Measurements from ENCODE around the gene CLASP1. TPM values are rescaled to one million over a fixed set of nuclear protein-coding genes. Genes with fewer than 3 reads are reported as not detected.

The CLASP1 gene
- total and polyA plus RNA-seq, 7 donors, result 2.4 to 117 (median 53.9) TPM

DNA sequence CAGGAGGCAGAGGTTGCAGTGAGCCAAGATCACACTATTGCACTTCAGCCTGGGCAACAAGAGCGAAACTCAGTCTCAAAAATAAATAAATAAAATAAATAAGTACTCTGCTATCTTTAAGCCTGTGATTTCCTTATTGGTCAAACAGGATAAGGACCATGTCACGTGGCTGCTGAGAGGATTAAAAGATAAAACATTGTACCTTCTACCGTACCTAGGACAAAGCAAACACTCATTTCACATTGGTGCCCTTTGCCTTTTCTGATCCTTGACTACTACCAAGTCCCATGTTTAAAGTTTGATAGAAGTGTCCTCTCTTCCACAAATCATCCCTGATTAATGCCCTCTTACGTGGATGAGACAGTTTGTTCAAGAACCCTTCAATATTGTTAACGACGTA, 244.0 kb downstream of the CLASP1 start:
- intact Hi-C loops (cut with DNase I), result loop anchor here (10.0 kb wide), 1 partner anchor 130 kb away; the partner anchor contains the start of gene RNU4ATAC
- Histone ChIP-seq H3K4me3 (no peak overlapping the region), H3K9me3 (no peaks in the 10 kb centered on the region), H3K27ac (no peak overlapping the region), H3K4me1 (no peaks in the 10 kb centered on the region), H3K27me3 (no peaks in the 10 kb centered on the region), H3K36me3 (peaks cover 0 to 87% (median 10%) of the 10 kb centered on the region in 4 donors)
- TF ChIP-seq POLR2A (IDR thresholded peaks at IDR 0.05) (no peak), POLR2AphosphoS5 (IDR thresholded peaks at IDR 0.05) (no peak), EP300 (IDR thresholded peaks at IDR 0.05) (no peak)
- TF ChIP-seq, protein P1, sequence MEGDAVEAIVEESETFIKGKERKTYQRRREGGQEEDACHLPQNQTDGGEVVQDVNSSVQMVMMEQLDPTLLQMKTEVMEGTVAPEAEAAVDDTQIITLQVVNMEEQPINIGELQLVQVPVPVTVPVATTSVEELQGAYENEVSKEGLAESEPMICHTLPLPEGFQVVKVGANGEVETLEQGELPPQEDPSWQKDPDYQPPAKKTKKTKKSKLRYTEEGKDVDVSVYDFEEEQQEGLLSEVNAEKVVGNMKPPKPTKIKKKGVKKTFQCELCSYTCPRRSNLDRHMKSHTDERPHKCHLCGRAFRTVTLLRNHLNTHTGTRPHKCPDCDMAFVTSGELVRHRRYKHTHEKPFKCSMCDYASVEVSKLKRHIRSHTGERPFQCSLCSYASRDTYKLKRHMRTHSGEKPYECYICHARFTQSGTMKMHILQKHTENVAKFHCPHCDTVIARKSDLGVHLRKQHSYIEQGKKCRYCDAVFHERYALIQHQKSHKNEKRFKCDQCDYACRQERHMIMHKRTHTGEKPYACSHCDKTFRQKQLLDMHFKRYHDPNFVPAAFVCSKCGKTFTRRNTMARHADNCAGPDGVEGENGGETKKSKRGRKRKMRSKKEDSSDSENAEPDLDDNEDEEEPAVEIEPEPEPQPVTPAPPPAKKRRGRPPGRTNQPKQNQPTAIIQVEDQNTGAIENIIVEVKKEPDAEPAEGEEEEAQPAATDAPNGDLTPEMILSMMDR (IDR thresholded peaks at IDR 0.05), result no peak
- DNase-seq, result no peak
- 87 to 92% methylated on average over 6 of the region's 6 CpGs for WGBS, 2 donors

DNA sequence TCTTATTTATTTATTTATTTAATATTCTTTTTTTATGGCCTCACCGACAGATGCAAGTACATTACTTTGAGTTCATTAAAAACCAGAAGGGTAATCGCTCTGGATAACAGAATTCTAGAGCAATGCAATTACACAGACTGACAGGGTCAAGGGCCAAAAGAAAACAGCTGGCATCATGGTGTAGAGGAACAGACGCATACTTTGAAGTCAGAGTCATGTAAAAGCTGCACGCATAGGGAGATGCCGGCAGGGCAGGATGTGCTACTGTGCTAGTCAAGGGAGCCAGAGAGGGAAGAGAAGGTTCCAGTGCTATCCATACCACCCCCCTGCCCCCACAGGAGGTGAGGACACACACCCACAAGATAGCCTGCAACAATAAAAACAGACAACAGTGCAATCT, 249.1 kb downstream of the CLASP1 start:
- Histone ChIP-seq H3K9me3 (no peaks in the 10 kb centered on the region), H3K27ac (no peak overlapping the region), H3K4me3 (no peak overlapping the region), H3K27me3 (no peaks in the 10 kb centered on the region), H3K36me3 (peaks cover 0 to 79% (median 14%) of the 10 kb centered on the region in 4 donors), H3K4me1 (no peaks in the 10 kb centered on the region)
- intact Hi-C loops (cut with DNase I), result loop anchor here (10.0 kb wide), 1 partner anchor 135 kb away; the partner anchor contains the start of gene RNU4ATAC
- DNase-seq, result no peak
- WGBS, 2 donors, result 85 to 94% methylated on average over 5 of the region's 5 CpGs
- TF ChIP-seq, protein P1 (IDR thresholded peaks at IDR 0.05), result no peak
- TF ChIP-seq POLR2AphosphoS5 (IDR thresholded peaks at IDR 0.05), result no peak
- TF ChIP-seq EP300 (IDR thresholded peaks at IDR 0.05), result no peak
- no peak for TF ChIP-seq POLR2A (IDR thresholded peaks at IDR 0.05)

DNA sequence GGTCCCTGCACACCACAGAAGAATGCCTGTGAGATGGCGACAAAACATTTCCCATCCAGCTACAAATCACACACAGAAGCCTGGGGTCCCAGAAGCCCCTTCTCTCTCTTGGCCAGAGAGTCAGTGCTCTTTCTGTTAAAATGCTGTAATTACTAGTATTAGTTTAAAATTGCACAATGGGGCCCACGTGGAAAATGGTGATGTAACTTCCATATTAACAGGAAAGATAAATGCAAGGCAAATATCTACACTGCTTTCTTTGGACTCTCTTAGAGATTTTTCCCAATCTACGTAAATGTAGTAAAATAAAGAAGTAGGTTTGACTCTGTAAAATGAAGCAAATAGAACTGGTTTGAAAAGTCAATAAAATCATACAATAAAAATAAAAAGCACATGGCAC, 250.4 kb downstream of the CLASP1 start:
- Histone ChIP-seq H3K27me3 (no peaks in the 10 kb centered on the region), H3K27ac (no peak overlapping the region), H3K4me1 (no peaks in the 10 kb centered on the region), H3K4me3 (no peak overlapping the region), H3K9me3 (no peaks in the 10 kb centered on the region), H3K36me3 (peaks cover 0 to 77% (median 16%) of the 10 kb centered on the region in 4 donors)
- WGBS, 2 donors, result 79 to 86% methylated on average over 3 of the region's 3 CpGs
- TF ChIP-seq, protein P1 (IDR thresholded peaks at IDR 0.05), result no peak
- TF ChIP-seq EP300 (IDR thresholded peaks at IDR 0.05) (no peak), POLR2AphosphoS5 (IDR thresholded peaks at IDR 0.05) (no peak), POLR2A (IDR thresholded peaks at IDR 0.05) (no peak)
- intact Hi-C loops (cut with DNase I), result no loop called here
- no peak for DNase-seq

DNA sequence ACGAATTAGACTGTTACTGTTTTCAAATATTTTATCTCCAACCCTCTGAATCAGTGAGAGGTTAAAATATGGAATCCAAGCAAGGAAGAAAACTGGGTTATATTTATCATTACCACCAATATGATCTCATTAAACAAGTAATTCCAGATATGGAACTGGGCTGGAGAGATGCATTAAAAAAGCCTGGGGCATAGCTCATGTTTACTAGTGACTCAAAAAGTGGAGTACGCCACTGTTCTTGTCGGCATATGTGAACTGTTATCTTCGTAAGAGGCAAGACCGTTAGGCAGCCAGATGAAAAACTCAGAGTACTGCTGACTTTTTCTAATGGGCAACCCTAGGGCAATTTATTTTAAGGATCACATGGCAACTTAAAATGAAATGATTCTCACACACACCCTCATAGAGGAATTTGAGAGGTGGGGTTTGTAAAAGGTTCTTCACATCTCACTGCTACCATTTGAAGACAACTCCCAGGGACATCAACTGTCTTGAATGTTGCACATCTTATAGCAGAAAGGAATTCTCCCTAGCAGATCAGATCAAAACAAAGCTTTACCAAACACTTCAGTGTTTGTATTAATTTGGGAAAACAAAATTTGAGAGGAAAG, 259.1 kb downstream of the CLASP1 start:
- H3K36me3 ChIP-seq, result peaks cover 11 to 55% (median 17%) of the 10 kb centered on the region in 4 donors
- H3K4me3 ChIP-seq, result no peak overlapping the region
- H3K4me1 ChIP-seq, result no peaks in the 10 kb centered on the region
- no peaks in the 10 kb centered on the region for H3K9me3 ChIP-seq
- H3K27ac ChIP-seq, result no peak overlapping the region
- no peak for TF ChIP-seq POLR2AphosphoS5 (IDR thresholded peaks at IDR 0.05)
- TF ChIP-seq, protein P1 (IDR thresholded peaks at IDR 0.05), result no peak
- no peak for TF ChIP-seq EP300 (IDR thresholded peaks at IDR 0.05)
- TF ChIP-seq POLR2A (IDR thresholded peaks at IDR 0.05), result no peak
- no peaks in the 10 kb centered on the region for H3K27me3 ChIP-seq
- DNase-seq, result no peak
- intact Hi-C loops (cut with DNase I), result no loop called here
- WGBS, 2 donors, result 93 to 94% methylated on average over 5 of the region's 5 CpGs

Data from sigmoid colon (tissue), 7 donors.